HCT116 (cell line): Measurements from ENCODE around the gene CDK4.

Source experiments
- TCF7L2 ChIP-seq: IDR thresholded peaks from 2 replicates; pipeline ENCODE4 v1.7.0; 2011; ENCODE audit warnings: borderline replicate concordance, inconsistent platforms; ENCODE audit not compliant: insufficient read depth, insufficient read length; ENCODE audit errors: extremely low read depth
- TF ChIP-seq, protein P1 (sequence below), 3 experiments: fragments of 200-600 bp in 1 of 3; sonication (generic) in 1 of 3; IDR thresholded peaks in 2 of 3; conservative IDR thresholded peaks in 1 of 3; 2 replicates each; pipeline ENCODE4 v1.5.1; 2012 to 2017; ENCODE audit warnings: low read depth in 2 of 3, low read length in 2 of 3, antibody characterized with exemption in 1 of 3, borderline replicate concordance in 1 of 3, control low read depth in 1 of 3, mild to moderate bottlenecking in 1 of 3, mixed read lengths in 1 of 3, mixed run types in 1 of 3, moderate library complexity in 1 of 3; ENCODE audit not compliant: insufficient read depth in 1 of 3

DNA sequence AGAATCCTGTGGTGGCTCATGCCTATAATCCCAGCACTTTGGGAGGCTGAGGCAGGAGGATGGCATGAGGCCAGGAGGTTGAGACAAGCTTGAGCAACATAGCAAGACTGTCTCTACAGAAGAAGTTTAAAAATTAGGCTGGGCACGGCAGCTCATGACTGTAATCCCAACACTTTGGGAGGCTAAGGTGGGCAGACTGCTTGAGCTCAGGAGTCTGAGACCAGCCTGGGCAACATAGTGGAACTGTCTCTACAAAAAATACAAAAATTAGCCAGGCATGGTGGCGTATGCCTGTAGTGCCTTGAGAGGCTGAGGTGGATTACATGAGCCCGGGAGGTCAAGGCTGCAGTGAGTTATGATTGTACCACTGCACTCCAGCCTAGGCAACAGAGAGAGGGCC lies 15.8 kb upstream of the CDK4 start:
- TF ChIP-seq TCF7L2, result no peak
- TF ChIP-seq, protein P1, sequence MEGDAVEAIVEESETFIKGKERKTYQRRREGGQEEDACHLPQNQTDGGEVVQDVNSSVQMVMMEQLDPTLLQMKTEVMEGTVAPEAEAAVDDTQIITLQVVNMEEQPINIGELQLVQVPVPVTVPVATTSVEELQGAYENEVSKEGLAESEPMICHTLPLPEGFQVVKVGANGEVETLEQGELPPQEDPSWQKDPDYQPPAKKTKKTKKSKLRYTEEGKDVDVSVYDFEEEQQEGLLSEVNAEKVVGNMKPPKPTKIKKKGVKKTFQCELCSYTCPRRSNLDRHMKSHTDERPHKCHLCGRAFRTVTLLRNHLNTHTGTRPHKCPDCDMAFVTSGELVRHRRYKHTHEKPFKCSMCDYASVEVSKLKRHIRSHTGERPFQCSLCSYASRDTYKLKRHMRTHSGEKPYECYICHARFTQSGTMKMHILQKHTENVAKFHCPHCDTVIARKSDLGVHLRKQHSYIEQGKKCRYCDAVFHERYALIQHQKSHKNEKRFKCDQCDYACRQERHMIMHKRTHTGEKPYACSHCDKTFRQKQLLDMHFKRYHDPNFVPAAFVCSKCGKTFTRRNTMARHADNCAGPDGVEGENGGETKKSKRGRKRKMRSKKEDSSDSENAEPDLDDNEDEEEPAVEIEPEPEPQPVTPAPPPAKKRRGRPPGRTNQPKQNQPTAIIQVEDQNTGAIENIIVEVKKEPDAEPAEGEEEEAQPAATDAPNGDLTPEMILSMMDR (IDR thresholded peaks at IDR 0.05 in 2 of 3, conservative IDR thresholded peaks at IDR 0.05 in 1 of 3; ENCODE audit: borderline replicate concordance in 1 of 3, insufficient read depth in 1 of 3, low read depth in 2 of 3, low read length in 2 of 3), result no peak
